GM18868 (cell line): Measurements from ENCODE around the gene GRIN1.

Source experiments
- ATAC-seq: cut with Tn5 transposase; IDR thresholded peaks from one replicate; pipeline ENCODE4 v1.9.1; 2021; ENCODE audit warnings: mild to moderate bottlenecking, moderate library complexity; ENCODE audit not compliant: unreplicated experiment

GRIN1 gene

GRCh38 chr9:137161558-137162486, 22.9 kb downstream of the GRIN1 start:
- ATAC-seq, result no peak

- ATAC-seq, result no peak
These were observed 23.8 kb downstream of the GRIN1 start for GRCh38 chr9:137162505-137163364.

GRCh38 chr9:137163365-137163715, 24.4 kb downstream of the GRIN1 start:
- no peak for ATAC-seq

- ATAC-seq, result no peak
These were observed 24.9 kb downstream of the GRIN1 start for GRCh38 chr9:137163805-137164204.

- no peak for ATAC-seq
These were observed 25.7 kb downstream of the GRIN1 start for GRCh38 chr9:137164370-137165249.

GRCh38 chr9:137165250-137165836, 26.4 kb downstream of the GRIN1 start:
- no peak for ATAC-seq

- no peak for ATAC-seq
These were observed 27.7 kb downstream of the GRIN1 start for GRCh38 chr9:137166380-137167229.

GRCh38 chr9:137167277-137167746, 28.4 kb downstream of the GRIN1 start:
- ATAC-seq, result no peak

GRCh38 chr9:137167747-137168572, 29.0 kb downstream of the GRIN1 start:
- no peak for ATAC-seq

GRCh38 chr9:137168573-137168903, 29.6 kb downstream of the GRIN1 start:
- no peak for ATAC-seq

- ATAC-seq, result no peak
These were observed 30.2 kb downstream of the GRIN1 start for GRCh38 chr9:137168904-137169856.

- ATAC-seq, result no peak
These were observed 31.0 kb downstream of the GRIN1 start, which contains the start of gene LRRC26 for GRCh38 chr9:137169896-137170358. Gene LRRC26, minus strand, starts transcription at chr9:137170051. Its CDS starts 108 bp downstream, at chr9:137169943.

- ATAC-seq, result no peak
These were observed 31.7 kb downstream of the GRIN1 start for GRCh38 chr9:137170486-137171148.

- no peak for ATAC-seq
These were observed 32.4 kb downstream of the GRIN1 start for GRCh38 chr9:137171149-137171900.

- ATAC-seq, result no peak
These were observed 34.2 kb downstream of the GRIN1 start for GRCh38 chr9:137172901-137173795.
